ENCODE results near the gene PEAK1. TPM values are rescaled to one million over a fixed set of nuclear protein-coding genes. Genes with fewer than 3 reads are reported as not detected.

Gene PEAK1
- total and polyA plus RNA-seq, 9 of the 15 experiments (the other 6 are each of a cell fraction or from before 2014, with no cell fraction given): 0.99 to 22.4 (median 10.8) TPM

DNA sequence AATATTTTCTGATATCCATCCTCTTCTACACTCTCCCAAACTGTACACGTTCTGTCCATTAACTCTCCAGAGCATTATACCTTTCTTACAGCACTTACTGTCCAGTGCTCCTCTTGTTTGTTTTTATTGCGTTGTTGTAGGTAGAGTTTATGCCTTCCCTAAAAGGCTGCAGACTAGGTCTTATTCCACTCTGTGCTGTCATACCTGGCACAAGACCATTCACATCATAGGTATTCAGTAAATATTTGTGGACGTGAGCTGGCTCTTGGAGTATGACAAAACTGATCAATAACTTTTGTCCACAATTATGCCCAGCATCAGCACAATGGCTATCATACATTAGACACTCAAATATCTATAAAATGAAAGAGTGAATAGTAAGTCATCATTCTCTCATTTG is 5.2 kb upstream of the PEAK1 start (continued):
- TF ChIP-seq, protein P1, sequence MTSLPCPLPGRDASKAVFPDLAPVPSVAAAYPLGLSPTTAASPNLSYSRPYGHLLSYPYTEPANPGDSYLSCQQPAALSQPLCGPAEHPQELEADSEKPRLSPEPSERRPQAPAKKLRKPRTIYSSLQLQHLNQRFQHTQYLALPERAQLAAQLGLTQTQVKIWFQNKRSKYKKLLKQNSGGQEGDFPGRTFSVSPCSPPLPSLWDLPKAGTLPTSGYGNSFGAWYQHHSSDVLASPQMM (CRISPR knock-in tag; IDR thresholded peaks at IDR 0.05): no peak
- TF ChIP-seq, protein P2, sequence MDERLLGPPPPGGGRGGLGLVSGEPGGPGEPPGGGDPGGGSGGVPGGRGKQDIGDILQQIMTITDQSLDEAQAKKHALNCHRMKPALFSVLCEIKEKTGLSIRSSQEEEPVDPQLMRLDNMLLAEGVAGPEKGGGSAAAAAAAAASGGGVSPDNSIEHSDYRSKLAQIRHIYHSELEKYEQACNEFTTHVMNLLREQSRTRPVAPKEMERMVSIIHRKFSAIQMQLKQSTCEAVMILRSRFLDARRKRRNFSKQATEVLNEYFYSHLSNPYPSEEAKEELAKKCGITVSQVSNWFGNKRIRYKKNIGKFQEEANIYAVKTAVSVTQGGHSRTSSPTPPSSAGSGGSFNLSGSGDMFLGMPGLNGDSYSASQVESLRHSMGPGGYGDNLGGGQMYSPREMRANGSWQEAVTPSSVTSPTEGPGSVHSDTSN (CRISPR knock-in tag; IDR thresholded peaks at IDR 0.05; ENCODE audit: low read depth): no peak
- TF ChIP-seq, protein P2 (tag; conservative IDR thresholded peaks at IDR 0.05; ENCODE audit: low read depth): no peak
- TF ChIP-seq CREM (IDR thresholded peaks at IDR 0.05; ENCODE audit: low read depth) (no peak), TRIM24 (IDR thresholded peaks at IDR 0.05) (no peak), ZNF75A (CRISPR knock-in tag; IDR thresholded peaks at IDR 0.05) (no peak), ZNF197 (CRISPR knock-in tag; IDR thresholded peaks at IDR 0.05; ENCODE audit: low read depth) (no peak)

DNA sequence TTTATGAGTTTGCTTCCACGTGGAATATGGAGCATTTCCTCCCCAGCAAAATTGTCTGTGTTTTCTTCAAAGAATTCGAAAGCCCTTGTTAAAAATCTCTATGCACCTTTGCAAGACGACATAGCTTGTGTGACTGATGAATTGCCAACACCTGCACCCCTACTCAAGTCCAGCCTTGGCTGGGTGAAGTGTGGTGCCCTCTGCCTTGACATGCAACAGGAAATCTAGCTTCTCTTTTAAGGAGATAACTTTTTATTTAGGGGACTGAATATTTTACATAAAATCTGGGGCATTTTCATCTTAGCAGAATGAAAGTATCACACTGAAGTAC is 1.4 kb upstream of the PEAK1 start:
- 0% methylated on average over 3 of the region's 3 CpGs for WGBS (ENCODE audit: insufficient coverage, low coverage, missing lambda C conversion rate)
- peaks cover 2% of the 10 kb centered on the region; the same call in 2 of the 3 replicates for H3K36me3 ChIP-seq (ENCODE audit: control insufficient read depth, insufficient read depth, low read length)
- peaks cover 8 to 25% of the 10 kb centered on the region in 2 experiments; a peak in 3 of 5 replicates for H3K4me1 ChIP-seq (replicated peaks in 1 of 2; ENCODE audit: control insufficient read depth in 2 of 2, insufficient read depth in 2 of 2, low read length in 2 of 2)
- no peak for TF ChIP-seq JUND (IDR thresholded peaks at IDR 0.05; ENCODE audit: borderline replicate concordance, low read depth, low read length)
- no peak for TF ChIP-seq JUND (tag; IDR thresholded peaks at IDR 0.05; ENCODE audit: borderline replicate concordance, low read depth, low read length)
- TF ChIP-seq POLR3G (IDR thresholded peaks at IDR 0.05; ENCODE audit: extremely low read depth, insufficient read length, insufficient replicate concordance): no peak
- 0 out of 2 replicates have a peak, but pooled peaks have one; percentile 8 for TF ChIP-seq MYC (IDR thresholded peaks at IDR 0.05; ENCODE audit: low read depth, low read length)
- no peak for TF ChIP-seq MYC (CRISPR knock-in tag; IDR thresholded peaks at IDR 0.05; ENCODE audit: borderline replicate concordance, low read depth)
- in situ Hi-C loops (cut with MboI): no loop called here
- BruUV-seq (replicated peaks): no TSS peak
- no peaks in the 10 kb centered on the region for H4K20me1 ChIP-seq (replicated peaks; ENCODE audit: control insufficient read depth, insufficient read depth, low read length)
- H3K9ac ChIP-seq (ENCODE audit: insufficient read depth in 1 of 2, low read depth in 2 of 2, low read length in 2 of 2): peak overlapping the region; percentile 91 to 93
- peaks cover 88% of the 10 kb centered on the region for H3K79me2 ChIP-seq (ENCODE audit: control insufficient read depth, insufficient read depth, low read length)
- intact Hi-C loops (cut with micrococcal nuclease): loop anchor here (5.0 kb wide), 1 partner anchor 76 kb away; no protein-coding TSS in a partner anchor
- H3K9me1 ChIP-seq (ENCODE audit: control insufficient read depth, insufficient read depth, low read length): no peaks in the 10 kb centered on the region
- ChIA-PET CTCF (ENCODE audit: low intra/inter-chr PET ratio) (no interaction called here), POLR2A (interaction anchor here (0.6 to 1.7 kb wide), 6 partner anchors 9 to 441 kb away, joined by 3 to 8 read pairs (median 4); no protein-coding TSS in a partner anchor)
- no peaks in the 10 kb centered on the region for H3K27me3 ChIP-seq (ENCODE audit: control insufficient read depth in 2 of 2, insufficient read depth in 2 of 2, low read length in 2 of 2)
- peak in 1 of 4 experiments; percentile 34 for DNase-seq (ENCODE audit: extremely low read depth in 1 of 4, low spot score in 3 of 4)
- H3K4me2 ChIP-seq (ENCODE audit: insufficient read depth, low read length): peak overlapping the region; percentile 96
- H3K9me3 ChIP-seq (replicated peaks; ENCODE audit: control insufficient read depth, insufficient read depth, low read depth, low read length): no peaks in the 10 kb centered on the region
- peak overlapping the region; percentile 99 for H2AFZ ChIP-seq (ENCODE audit: low read depth, low read length)
- peak overlapping the region; percentile 94 for H3K4me3 ChIP-seq
- FAIRE-seq: no peak
- ATAC-seq: no peak
- H3K27ac ChIP-seq (ENCODE audit: extremely low read depth, low read depth, low read length): peak overlapping the region; percentile 98

All from K562 (cell line).